Stimulated activated CD4-positive, alpha-beta T cell treated with anti-CD3 and anti-CD28 coated beads, Interleukin-15, amount 100 ng/mL, for 1 hour (primary cell): ENCODE results near the gene TBC1D32.
"Not testable (repeated sequence)": the region's sequence is repeated elsewhere in the genome, so short reads cannot be mapped to it uniquely, and the experiment has no call there.

Experiments
- DNase-seq, 2 donors: peaks; one replicate each; pipeline ENCODE4 v3.0.0-alpha.2; 2020; ENCODE audit warnings: low read depth in 1 of 2, low spot score in 1 of 2

TBC1D32 gene

GRCh38 chr6:121222656-121223055 is 111.6 kb downstream of the TBC1D32 start:
- DNase-seq: no peak

GRCh38 chr6:121216928-121217327 is 117.4 kb downstream of the TBC1D32 start:
- no peak for DNase-seq

- DNase-seq: not testable (repeated sequence)
Observed at GRCh38 chr6:121213341-121213740, 120.9 kb downstream of the TBC1D32 start.

- DNase-seq: no peak
Observed at GRCh38 chr6:121210943-121211342, 123.3 kb downstream of the TBC1D32 start.

- DNase-seq: no peak
Observed at GRCh38 chr6:121205569-121205968, 128.7 kb downstream of the TBC1D32 start.

- no peak for DNase-seq
Observed at GRCh38 chr6:121201105-121201504, 133.2 kb downstream of the TBC1D32 start.

- DNase-seq: not testable (repeated sequence)
Observed at GRCh38 chr6:121196042-121196441, 138.2 kb downstream of the TBC1D32 start.

GRCh38 chr6:121190122-121190521 is 144.2 kb downstream of the TBC1D32 start:
- no peak for DNase-seq

GRCh38 chr6:121188356-121188755 is 145.9 kb downstream of the TBC1D32 start:
- DNase-seq: no peak

GRCh38 chr6:121187833-121188200 is 146.5 kb downstream of the TBC1D32 start:
- DNase-seq: no peak

GRCh38 chr6:121187200-121187832 is 147.0 kb downstream of the TBC1D32 start:
- no peak for DNase-seq

- no peak for DNase-seq
Observed at GRCh38 chr6:121183742-121184141, 150.5 kb downstream of the TBC1D32 start.

- no peak for DNase-seq
Observed at GRCh38 chr6:121175827-121176226, 158.5 kb downstream of the TBC1D32 start.

GRCh38 chr6:121172451-121172850 is 161.8 kb downstream of the TBC1D32 start:
- DNase-seq: not testable (repeated sequence)

- no peak for DNase-seq
Observed at GRCh38 chr6:121171879-121172278, 162.4 kb downstream of the TBC1D32 start.

- no peak for DNase-seq
Observed at GRCh38 chr6:121161886-121162285, 172.4 kb downstream of the TBC1D32 start.

GRCh38 chr6:121160276-121160675 is 174.0 kb downstream of the TBC1D32 start:
- no peak for DNase-seq

GRCh38 chr6:121158891-121159290 is 175.4 kb downstream of the TBC1D32 start:
- DNase-seq: no peak

GRCh38 chr6:121158438-121158837 is 175.8 kb downstream of the TBC1D32 start:
- DNase-seq: no peak

- no peak for DNase-seq
Observed at GRCh38 chr6:121157906-121158305, 176.4 kb downstream of the TBC1D32 start.

GRCh38 chr6:121143476-121143875 is 190.8 kb downstream of the TBC1D32 start:
- DNase-seq: no peak

- DNase-seq: no peak
Observed at GRCh38 chr6:121142093-121142492, 192.2 kb downstream of the TBC1D32 start.

GRCh38 chr6:121135425-121135824 is 198.9 kb downstream of the TBC1D32 start:
- DNase-seq: no peak
